Measurements from ENCODE around the gene SHF. TPM values are rescaled to one million over a fixed set of nuclear protein-coding genes. Genes with fewer than 3 reads are reported as not detected.

SHF gene
- total RNA-seq, 1 experiment from 2014 or later = 21.7 TPM

- Histone ChIP-seq H3K4me2 (ENCODE audit: insufficient read depth, insufficient read length, low read length) (peak overlapping the region; percentile 46), H3K9me3 (ENCODE audit: control insufficient read depth, low read depth, low read length) (no peaks in the 10 kb centered on the region), H3K9ac (ENCODE audit: extremely low read depth, insufficient read length, low read length) (no peak overlapping the region), H2BK15ac (ENCODE audit: low read depth, low read length) (no peak overlapping the region), H2BK120ac (ENCODE audit: low read depth, low read length, poor library complexity, severe bottlenecking) (no peak overlapping the region), H2BK5ac (ENCODE audit: insufficient read length, low read length) (no peak overlapping the region), H2AK5ac (ENCODE audit: insufficient read length, low read length) (no peak overlapping the region), H4K5ac (ENCODE audit: insufficient read length, low read depth, low read length) (no peak overlapping the region), H3K27ac (ENCODE audit: insufficient read length, low read depth, low read length) (no peak overlapping the region), H3K23me2 (ENCODE audit: insufficient read length, low read depth, low read length, poor library complexity, severe bottlenecking) (peaks cover 2% of the 10 kb centered on the region), H4K20me1 (ENCODE audit: control insufficient read depth, insufficient read depth, insufficient read length) (peaks cover 6% of the 10 kb centered on the region), H3T11ph (ENCODE audit: low read length) (no peak overlapping the region), H4K8ac (replicated peaks; ENCODE audit: insufficient read length, low read depth, low read length) (no peak overlapping the region), H3K23ac (ENCODE audit: insufficient read length, low read depth, low read length) (no peak overlapping the region), H3K56ac (ENCODE audit: insufficient read length, low read depth, low read length) (no peak overlapping the region), H3K79me2 (ENCODE audit: insufficient read depth, low read length) (no peaks in the 10 kb centered on the region), H3K4ac (ENCODE audit: low read depth, low read length) (no peak overlapping the region), H3K4me1 (ENCODE audit: insufficient read depth, low read length) (no peaks in the 10 kb centered on the region; the same call in 1 of the 2 replicates), H3K14ac (ENCODE audit: insufficient read depth, low read length) (no peak overlapping the region), H4K91ac (ENCODE audit: insufficient read length, low read depth, low read length) (no peak overlapping the region), H3K18ac (ENCODE audit: insufficient read length, low read depth, low read length) (no peak overlapping the region), H2BK12ac (ENCODE audit: insufficient read length, low read depth, low read length) (no peak overlapping the region), H3K27me3 (ENCODE audit: insufficient read depth, low read length) (peaks cover 47% of the 10 kb centered on the region), H3K79me1 (ENCODE audit: insufficient read depth, low read depth, low read length, poor library complexity, severe bottlenecking) (no peaks in the 10 kb centered on the region), H2AFZ (ENCODE audit: low read length) (no peak overlapping the region), H2BK20ac (ENCODE audit: low read depth, low read length, poor library complexity, severe bottlenecking) (no peak overlapping the region)
- Mint-ChIP-seq H3K36me3 (ENCODE audit: insufficient read depth in 1 of 3, low read depth in 3 of 3) (no peaks in the 10 kb centered on the region; a peak in 2 of 7 replicates), H3K9me3 (peaks cover 6 to 13% of the 10 kb centered on the region in 2 experiments), H3K27ac (no peak overlapping the region), H3K4me1 (peaks cover 12 to 27% of the 10 kb centered on the region in 2 experiments), H3K27me3 (ENCODE audit: low read depth) (peaks cover 82% of the 10 kb centered on the region), H3K4me3 (peak overlapping the region in 1 of 2 experiments; percentile 70; a peak in 3 of 5 replicates)
- peak; percentile 92 for DNase-seq
- peak; percentile 100 for TF ChIP-seq CTCF (conservative IDR thresholded peaks at IDR 0.05)
- no CpG with 5 or more reads among the region's 14 CpGs for WGBS (ENCODE audit: extremely low coverage, insufficient read length, low lambda C conversion rate)
Observed at GRCh38 chr15:45118131-45118588, 69.6 kb downstream of the SHF start.
